Midbrain (tissue), 1 donor: ENCODE data around the gene ZNF516.
A peak's percentile ranks its signal among the peaks of the same experiment; 100 is the strongest.

Source experiments
- DNase-seq: peaks from one replicate; lab custom pipeline; 2025; lab: John Stamatoyannopoulos, UW

Gene ZNF516

DNA sequence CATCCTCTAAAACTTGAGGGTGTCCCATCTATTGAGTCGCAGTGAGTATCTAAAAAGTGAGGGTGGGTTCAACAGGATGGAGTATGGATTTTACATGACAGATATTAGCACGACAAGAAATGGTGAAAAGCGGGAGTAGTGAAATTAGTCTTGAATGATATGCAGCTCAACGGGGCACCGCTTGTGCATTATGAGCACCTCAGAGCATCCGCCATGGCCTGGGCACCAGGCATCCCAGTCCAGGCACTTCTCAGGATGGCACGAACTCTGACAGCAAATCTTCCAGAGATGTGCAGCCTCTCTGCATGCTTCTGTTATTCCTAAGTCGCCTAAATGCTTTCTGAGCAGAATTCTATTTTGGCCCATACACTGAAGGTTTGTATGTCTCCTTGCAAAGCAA, 57.1 kb downstream of the ZNF516 start:
- no peak for DNase-seq

DNA sequence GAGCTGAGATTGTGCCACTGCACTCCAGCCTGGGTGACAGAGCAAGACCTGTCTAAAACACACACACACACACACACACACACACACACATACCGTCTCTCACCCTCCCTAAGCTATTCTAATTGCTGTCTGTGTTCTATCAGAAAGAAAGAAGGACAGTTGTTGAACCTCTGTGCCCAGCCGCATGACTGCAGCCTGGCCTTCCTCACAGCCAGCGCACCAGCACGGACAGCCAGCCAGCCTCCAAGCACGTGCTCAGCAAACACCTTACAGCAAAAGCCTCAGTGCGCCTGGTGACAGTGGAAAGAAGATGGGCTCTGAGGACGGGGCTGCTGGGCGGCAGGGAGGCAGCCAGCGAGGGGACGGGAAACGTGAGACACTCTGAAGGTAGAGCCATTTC, 58.0 kb downstream of the ZNF516 start:
- no peak for DNase-seq

DNA sequence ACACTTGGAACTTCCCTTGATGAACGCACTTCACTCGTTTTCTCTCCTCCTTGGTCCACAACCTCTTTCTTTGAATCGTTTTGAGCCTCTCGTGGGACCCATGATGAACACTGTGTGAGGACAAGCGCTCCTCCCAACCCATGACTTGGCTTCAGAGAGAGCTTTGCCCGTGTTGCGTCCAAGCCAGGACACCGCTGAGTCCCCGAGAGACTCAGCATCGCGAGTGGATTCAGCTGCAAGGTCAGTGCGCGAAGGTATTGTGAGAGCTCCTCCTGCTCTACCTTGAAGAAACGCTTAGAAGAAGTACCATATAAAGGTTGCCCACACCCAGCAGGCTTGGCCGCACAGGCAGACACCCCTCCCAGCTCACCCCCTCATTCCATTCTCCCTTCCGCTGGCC, 58.7 kb downstream of the ZNF516 start:
- DNase-seq = no peak

DNA sequence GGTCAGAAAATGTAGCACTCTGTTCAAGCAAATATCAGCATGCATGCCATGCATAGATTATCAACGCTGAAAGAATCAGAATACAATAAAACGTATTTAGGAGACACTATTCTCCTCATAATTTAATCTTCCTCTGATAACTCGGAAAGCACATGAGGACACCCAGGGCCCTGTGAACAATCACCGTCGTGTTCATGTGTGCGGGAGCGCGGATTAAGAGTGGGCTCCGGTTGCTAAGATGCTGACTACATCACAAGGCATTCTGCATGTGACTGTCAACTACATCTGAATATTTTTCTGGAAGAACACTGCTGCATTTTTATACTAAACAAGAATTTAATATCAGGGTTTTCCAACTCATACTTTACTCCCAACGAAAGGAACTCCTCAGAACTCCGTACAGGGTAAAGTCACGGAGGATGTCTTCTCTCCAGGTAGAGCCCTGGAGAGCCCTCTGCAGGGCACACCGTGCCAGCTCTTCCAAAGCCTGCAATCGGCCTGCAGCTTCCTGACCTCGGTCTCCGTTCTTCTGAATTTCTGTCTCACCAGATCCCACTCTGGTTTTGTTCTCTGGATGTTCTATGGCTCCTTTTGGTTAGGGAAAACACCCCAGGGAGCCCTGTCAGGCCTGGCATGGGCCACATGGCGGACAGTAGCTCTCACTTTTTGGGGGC, 59.6 kb downstream of the ZNF516 start:
- DNase-seq = no peak

DNA sequence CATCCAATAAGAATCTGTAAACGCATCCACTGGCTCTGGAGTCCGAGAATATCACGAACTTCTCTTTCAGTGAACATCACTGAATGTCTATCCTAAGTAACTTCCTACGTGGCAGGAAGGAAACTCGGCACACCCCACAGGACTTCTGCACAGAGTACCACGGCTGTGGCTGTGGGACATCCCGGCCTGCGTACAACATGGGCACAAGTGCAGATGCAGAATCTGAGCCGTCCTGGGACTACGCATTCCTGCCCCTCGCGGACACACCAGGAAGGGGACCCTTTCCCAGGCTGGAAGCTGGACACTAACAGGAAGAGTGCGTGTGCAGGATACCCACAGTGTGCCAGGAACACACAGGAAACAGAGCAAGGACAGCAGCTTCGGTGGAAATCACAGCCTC, 60.6 kb downstream of the ZNF516 start:
- DNase-seq = no peak

DNA sequence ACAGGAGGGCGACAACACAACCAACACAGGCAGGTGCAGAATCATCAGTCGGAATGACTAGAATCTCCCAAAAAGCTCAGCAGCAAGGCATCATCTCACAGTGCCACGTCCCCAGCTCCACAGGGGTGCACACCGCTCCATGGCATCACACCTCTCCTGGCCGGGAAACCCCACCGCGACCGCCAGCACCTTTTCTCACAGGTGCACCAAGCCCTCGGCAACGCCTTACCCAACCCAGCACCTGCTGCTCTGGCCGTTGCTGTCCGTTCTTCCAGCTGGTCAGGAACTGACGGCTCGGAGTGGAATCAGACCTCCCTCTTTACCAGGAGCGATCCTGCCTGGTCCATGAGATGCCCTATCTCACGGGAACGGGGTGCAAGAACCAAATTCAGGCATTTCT, 61.3 kb downstream of the ZNF516 start:
- no peak for DNase-seq

DNA sequence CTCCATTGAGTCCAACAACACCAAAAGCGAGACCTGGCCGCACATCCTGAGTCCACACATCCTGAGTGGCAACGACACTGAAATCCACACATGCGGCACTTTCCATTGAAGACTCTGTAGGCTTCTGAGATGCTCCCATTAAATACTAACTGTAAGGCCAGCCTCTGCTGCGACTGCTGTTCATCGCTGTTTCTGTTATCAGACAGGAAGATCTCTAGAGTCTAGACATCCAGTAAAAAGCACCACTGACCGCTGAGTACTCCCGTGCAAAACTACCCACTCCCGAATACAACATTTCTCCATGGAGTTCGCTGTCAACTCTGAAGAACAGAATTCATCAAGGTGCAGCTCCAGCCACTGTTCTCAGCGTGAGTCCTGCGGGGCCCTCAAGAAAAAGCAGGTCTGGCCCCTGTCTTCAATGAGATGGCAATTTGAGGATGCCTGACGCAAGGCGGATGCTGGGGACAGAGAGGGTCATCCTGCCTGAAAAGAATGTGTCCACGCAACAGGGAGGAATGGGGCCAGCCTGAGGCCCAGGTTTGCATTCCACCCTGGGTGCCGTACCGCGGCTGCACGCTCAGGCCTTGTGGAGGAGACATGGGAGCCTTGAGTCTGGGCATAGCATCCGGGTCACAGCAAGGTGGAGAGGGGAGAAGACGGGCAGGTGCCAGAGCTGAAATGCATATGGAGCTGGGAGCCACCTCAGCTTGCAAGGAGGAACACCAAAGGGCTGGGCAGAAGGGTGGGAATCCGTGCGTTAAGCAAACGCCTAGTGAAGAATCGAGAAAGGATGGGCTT, 61.9 kb downstream of the ZNF516 start:
- no peak for DNase-seq

DNA sequence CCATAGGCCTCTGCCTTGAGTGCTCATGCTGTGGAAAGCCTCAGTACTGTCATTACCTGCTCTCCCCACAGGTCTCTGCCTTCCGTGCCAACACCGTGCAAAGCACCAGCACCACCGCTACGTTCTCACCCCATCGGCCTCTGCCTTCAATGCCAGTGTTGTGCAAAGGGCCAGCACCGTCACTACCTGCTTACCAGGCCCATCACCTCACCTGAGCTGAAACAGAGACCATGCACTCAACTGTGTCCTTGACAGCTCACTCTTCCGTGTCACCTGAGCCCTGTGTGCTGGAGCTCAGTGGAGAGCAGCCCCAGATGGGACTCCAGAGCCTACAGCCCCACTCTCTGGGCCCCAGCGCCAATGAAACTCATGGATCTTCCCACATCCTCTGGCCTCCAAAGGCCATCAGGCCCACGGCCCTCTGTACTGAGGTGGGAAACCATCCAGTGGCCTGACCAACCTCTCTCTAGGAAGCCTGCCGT, 62.7 kb downstream of the ZNF516 start:
- no peak for DNase-seq

DNA sequence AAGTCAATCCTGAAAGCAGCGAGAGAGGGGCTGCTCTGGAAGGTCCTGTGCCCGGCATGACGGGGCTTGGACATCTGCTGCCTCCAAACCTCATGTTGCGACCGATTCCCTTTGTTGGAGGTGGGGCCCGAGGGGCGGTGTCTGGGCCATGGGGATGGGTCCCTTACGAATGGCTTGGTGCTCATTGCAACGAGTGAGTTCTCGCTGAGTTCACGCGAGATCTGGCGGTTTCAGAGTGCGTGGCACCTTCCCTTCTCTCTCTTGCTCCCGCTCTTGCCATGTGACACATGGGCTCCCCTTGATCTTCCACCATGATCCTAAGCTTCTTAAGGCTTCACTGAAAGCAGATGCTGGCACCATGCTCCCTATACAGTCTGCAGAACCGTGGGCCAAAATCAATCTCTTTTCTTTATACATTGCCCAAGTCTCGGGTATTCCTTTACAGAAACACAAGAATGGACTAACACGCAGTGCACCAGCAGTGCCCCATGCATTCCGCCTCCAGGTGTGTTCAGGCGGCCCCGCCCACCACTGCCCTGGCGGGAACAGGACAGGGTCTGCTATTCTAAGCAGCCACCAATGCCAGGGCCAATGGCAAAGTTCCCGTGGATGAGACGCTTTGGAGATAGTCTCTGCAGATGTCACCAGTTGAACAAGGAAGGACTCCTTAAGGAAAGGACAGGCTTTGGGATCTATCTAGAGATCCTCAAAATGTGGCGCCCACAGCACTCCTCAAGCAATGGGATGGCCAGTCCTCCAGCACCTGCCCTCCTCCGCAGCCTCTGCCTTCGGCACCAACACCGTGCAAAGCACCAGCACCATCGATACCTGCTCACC, 63.4 kb downstream of the ZNF516 start:
- no peak for DNase-seq

DNA sequence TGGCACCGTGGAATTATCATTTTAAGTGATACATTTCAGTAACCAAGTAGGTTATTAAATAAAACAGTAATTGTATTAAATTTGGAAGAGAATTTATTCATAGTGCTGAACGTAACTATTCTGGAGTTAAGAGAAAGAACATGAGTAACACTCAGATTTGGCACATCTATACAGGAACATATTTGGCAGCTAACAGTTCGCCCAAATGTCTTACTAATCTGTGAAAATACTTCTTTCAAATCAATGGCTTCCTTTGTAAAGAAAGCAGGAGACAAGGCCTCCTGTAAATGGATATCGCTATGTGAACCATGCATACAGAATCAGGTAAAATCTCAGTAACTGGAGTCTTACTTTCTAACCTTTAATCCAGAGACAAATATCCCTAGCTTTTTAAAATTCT, 64.4 kb downstream of the ZNF516 start:
- no peak for DNase-seq

DNA sequence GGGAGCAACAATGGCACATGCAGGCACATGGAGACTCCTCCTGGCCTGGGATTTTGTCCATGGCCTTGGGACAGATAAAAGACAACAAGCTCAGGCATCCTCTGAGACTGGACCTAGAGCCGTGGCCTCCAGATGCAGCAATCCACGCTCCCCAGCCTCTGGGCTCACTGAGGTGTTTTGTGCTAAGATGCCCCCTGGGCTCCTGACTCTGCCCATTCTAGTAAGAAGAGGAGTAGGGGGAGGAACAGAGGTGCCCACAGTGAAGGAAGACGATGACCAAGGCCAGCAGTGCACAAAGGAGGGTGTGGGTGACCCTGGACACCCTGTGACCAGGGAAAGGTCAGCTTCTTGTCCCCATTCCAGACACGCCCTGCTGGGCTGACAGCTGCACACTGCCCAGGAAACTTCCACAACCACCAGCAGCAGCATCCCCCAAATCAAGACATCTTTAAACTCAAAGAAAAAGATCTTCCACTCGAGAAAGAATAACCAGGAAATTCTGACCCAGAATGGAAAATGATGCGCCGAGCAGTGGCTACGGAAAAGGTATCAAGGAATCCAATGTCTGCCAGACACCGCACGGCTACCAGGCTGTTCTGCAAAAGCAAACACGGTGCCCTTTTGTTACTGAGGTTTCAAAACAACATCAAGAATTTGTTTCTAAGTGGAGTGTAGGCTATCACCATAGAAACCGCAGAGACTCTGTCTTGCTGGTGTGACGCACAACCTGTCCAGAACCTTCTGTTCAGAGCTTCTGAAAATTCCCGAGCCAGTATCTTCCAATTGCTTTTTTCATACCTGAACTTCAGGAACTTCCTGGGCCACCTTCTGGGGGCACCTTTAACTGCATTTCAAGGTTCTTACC, 65.5 kb downstream of the ZNF516 start:
- DNase-seq = peak; percentile 20

DNA sequence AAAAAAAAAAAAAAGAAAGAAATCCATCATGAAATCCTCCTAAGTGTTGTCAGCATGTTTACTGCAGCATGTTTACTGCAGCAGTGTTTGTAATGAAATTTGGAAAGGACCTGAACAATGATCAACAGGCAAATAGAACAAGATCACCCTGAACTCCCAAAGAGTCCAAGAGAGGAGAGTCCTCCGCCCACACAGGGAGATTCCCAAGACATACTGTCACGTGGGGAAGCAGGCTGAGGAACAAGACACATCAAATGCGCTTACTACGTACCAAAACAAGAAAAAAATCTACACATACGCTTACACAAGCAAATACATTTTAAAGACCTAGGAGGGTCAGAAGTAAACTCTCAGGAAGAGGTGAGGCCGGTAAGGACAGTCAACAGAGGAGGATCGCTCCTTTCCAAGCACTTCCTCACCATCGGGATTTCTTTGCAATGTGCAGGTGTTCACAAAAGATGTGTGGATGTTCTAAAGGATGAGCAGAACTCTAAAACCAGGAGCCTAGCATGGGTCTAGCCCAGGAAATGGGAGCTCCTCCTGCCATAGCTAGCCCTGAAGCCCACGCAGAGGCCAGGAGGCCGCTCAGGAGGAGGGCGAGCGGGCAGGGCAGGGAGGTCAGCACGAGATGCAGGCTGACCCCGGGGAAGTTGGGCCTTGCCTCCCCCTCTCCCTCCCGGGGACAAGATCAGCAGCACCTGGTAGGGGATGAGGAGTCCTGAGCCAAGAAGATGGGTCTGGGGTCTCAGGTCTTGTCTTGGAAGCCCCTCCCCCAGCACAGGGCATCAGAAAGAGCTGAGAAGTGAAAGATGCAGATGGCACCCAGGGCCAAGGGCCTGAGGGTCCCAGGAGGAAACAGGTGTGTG, 66.4 kb downstream of the ZNF516 start:
- no peak for DNase-seq

DNA sequence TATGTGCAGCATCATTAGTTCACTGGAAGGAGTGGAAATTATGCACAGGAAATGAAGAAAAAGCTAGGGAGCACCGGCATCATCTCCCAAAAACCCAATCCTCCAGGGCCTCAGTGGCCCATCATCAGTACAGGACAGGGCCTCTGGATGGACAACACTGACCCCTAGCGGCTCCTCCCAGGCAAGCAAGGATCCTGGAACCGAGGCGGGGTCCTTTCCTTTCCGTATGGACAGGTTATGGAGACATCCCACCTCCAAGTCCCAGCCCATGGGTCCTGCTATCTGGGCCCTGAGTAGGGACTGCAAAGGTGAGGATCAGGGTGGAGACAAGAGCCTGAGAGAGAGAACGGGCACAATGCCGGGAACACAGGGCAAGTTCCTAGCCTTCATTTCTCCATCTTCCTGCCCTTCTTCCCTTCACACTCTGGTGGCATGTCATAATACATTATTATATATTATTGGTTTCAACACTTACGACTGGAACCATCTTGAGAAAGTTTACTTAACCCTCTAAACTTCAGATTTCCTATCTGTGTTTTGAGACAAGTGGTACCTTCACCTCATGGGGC, 68.2 kb downstream of the ZNF516 start:
- peak; percentile 15 for DNase-seq

DNA sequence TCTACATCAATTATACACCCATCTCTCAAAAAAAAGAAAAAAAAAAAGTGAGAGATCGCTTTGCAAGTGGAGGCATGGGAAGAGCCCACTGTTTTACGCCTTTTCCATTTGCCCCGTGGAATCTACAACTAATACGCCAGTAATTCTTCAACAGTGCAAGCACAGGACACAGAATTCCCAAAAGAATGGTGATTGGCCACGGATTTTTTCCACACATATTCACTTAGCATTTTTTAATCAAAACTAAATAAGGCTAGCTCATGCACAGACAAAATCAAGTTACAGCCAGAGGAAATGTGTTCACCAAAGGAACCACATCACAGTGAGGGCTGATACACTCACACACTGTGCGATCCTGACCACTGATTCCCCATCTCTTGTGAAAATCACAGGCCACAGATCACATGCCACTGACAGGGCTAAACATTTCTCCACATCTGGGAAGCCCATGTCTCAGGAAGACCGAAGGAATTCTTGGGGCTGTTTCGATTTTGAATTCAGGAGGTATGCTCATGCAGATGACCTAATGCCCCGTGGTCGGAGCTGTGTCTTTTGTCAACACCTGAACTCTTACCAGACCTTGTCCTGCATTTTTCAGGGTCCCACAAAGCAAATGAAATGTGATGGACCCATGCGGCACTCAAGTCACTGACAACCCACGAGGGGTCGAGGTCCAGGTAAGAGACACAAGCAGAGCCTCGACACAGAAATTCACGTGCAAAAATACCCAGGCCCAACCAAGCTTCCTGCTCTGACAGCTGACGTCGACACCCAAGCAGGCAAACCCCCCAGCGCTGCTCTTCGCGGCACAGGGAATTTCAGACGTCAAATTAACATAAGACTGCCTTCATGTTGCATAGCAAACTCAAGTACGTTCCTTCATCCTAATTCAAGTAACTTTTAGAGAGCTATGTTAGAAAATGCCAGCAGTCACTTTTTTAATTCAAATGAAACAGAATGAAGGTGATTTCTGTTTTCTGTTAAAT, 69.6 kb downstream of the ZNF516 start:
- no peak for DNase-seq

DNA sequence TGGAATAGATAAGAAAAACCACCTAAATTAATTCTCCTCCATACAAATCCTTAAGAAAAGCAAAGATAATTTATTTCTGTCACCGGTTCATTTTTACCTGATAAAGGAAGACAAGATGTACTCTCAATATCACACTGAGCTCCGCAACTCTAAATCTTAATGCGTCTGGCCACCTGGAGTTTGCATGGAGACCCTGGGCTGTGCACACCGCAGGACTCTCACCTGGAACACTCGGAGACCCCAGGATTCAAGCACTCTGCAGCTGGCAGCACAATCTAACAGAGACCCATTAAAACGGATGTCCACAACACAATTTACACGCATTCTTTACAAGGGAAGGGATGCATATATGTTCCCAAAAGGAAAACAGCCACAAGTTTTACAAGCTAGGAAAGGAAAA, 72.2 kb downstream of the ZNF516 start:
- DNase-seq = no peak

DNA sequence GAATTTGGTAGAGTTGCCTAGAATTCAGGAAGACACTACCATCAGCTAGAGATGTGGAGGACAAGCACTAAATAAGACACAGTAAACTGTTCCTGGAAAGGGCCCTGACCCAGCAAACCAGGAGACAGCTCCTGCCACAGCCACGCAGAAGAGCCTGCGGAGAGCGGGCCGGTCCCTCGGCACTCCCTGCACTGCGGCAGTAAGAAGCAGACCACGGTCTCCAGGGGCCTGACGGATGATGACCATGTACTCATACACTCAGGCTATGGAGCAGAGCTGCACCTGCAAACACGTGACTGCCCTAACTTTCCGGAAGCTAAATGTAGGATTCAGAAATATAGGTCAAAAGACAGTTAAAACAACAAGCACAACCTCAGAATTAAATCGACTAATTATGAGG, 72.9 kb downstream of the ZNF516 start:
- no peak for DNase-seq

DNA sequence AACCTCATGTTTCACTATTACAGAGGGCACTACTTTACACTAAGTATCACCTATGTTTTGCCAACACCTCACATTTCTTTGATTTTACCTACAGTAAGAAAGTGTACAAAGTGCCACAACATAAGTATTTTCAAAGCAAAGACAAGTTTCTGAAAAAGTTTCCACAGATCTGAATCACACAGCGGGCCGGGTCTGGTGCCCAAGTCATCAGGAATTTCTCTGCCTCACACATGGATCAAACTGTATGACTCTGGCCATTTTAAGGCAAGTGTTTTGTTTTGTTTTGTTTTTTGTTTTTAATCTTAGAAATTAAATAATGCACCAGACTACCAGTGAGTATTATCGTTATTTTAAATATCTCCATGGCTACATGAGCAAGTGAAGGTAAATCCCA, 73.4 kb downstream of the ZNF516 start:
- no peak for DNase-seq

DNA sequence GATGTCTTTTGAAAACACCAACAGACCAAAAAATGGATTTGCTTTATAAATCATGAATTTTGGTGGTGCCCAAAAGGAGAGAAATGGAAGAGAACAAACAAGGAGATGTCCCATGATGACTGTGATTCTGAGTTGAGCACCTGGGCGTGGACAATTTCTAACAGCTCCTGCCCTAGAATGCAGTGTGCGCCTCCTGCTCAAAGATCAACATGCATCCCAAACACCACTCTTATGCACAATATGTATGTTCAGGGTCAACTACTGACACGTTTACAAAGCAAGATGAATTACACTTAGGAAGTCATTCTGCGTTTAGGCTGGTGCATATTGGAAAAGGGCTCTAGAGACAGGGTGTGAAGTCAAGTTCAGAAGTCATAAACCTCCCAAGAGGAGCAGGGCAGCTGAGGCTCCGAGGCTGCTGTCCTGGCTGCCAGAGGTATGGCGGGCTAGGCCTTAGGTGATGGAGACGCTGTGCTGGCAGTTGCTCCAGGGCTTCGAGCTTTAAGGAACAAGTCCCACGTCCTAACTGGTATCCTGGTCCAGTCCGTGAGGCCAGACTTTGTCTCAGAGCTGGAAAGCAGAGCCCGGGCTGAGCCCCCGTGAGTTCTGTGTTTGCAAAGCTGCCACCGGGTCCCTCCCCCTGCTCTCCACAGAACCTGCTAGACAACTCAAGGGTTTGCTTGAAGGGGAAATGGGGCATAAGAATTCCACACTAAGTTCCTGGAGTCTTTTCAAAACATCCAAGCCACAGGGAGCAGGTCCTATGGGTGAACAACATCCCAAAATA, 74.0 kb downstream of the ZNF516 start:
- no peak for DNase-seq
